HCT116 (cell line): ENCODE data around the gene TARS3. TPM values are rescaled to one million over a fixed set of nuclear protein-coding genes. Genes with fewer than 3 reads are reported as not detected.

Experiments
- ATAC-seq: fragments of 200-7000 bp; cut with Tn5 transposase; 2 replicates; pipeline ENCODE4 v1.9.1; 2020; ENCODE audit warnings: mild to moderate bottlenecking, moderate library complexity
- BruUV-seq: library from RNA; stranded (reverse); fragments of 400-500 nt; replicated peaks from 2 replicates; lab custom pipeline; 2021; lab: Mats Ljungman, UMichigan
- CTCF ChIA-PET: fragments of 300-600 bp; sonication (Branson Sonifier 250); formaldehyde crosslinking; loops from one replicate; lab custom pipeline; 2021; ENCODE audit warnings: antibody characterized with exemption; lab: Charles Lee
- POLR2A ChIA-PET: fragments of 300-600, 350-600 bp; sonication (Branson Sonifier 250); formaldehyde crosslinking; loops from one replicate; lab custom pipeline; 2021; ENCODE audit warnings: antibody characterized with exemption; lab: Charles Lee
- RAD21 ChIA-PET, 2 experiments: fragments of 300-600 bp; sonication (Branson Sonifier 250); formaldehyde crosslinking; loops; one replicate each; lab custom pipeline; 2023; ENCODE audit warnings: low total read pairs in 2 of 2; ENCODE audit not compliant: uncharacterized antibody in 2 of 2, unreplicated experiment in 2 of 2, low non-redundant PET in 1 of 2; lab: Charles Lee
- DNase-seq: peaks from one replicate; pipeline ENCODE4 v3.0.0-alpha.2; 2010; ENCODE audit warnings: low read depth, low spot score
- H2AFZ ChIP-seq: fragments of 200-600 bp; shearing (Covaris generic), sonication (generic); 2 replicates; pipeline ENCODE4 v1.6.1; 2017; ENCODE audit warnings: low read depth, mixed run types, mixed read lengths, antibody characterized with exemption, low read length; ENCODE audit not compliant: poor library complexity, severe bottlenecking
- H3K27ac ChIP-seq: 2 replicates; pipeline ENCODE4 v1.5.1; 2012; ENCODE audit warnings: low read depth, low read length
- H3K27me3 ChIP-seq: fragments of 200-600 bp; sonication (generic); 2 replicates; pipeline ENCODE4 v1.6.1; 2016; ENCODE audit warnings: mixed run types, low read length, mixed read lengths; ENCODE audit not compliant: insufficient read depth
- H3K36me3 ChIP-seq, 2 experiments: fragments of 200-500 bp in 1 of 2; fragments of 200-600 bp in 1 of 2; sonication (Bioruptor generic) in 1 of 2; sonication (generic) in 1 of 2; 2 replicates each; pipeline versions ENCODE4 v1.5.1 to v1.6.1; 2014 to 2016; ENCODE audit warnings: low read length in 2 of 2, inconsistent platforms in 1 of 2, mixed read lengths in 1 of 2, mixed run types in 1 of 2; ENCODE audit not compliant: insufficient read depth in 2 of 2, control insufficient read depth in 1 of 2
- H3K4me1 ChIP-seq, 2 experiments: fragments of 200-600 bp in 1 of 2; sonication (generic) in 1 of 2; 2 replicates each; pipeline versions ENCODE4 v1.5.1 to v1.6.1; 2012 to 2017; ENCODE audit warnings: low read length in 2 of 2, inconsistent platforms in 1 of 2, mild to moderate bottlenecking in 1 of 2, mixed read lengths in 1 of 2, mixed run types in 1 of 2, moderate library complexity in 1 of 2; ENCODE audit not compliant: insufficient read depth in 2 of 2, control insufficient read depth in 1 of 2
- H3K4me2 ChIP-seq: fragments of 200-600 bp; sonication (generic); 2 replicates; pipeline ENCODE4 v1.6.1; 2017; ENCODE audit warnings: mixed run types, low read length, mixed read lengths
- H3K4me3 ChIP-seq, 2 experiments: fragments of 200-600 bp in 1 of 2; sonication (generic) in 1 of 2; replicated peaks in 1 of 2; 2 replicates each; pipeline ENCODE4 v1.5.1; 2011 to 2016; ENCODE audit warnings: low read length in 2 of 2, control low read depth in 1 of 2, low read depth in 1 of 2, mild to moderate bottlenecking in 1 of 2, mixed read lengths in 1 of 2, mixed run types in 1 of 2
- H3K79me2 ChIP-seq: fragments of 200-600 bp; sonication (generic); 2 replicates; pipeline ENCODE4 v1.6.1; 2017; ENCODE audit warnings: mild to moderate bottlenecking, mixed run types, low read length, moderate library complexity, mixed read lengths; ENCODE audit not compliant: insufficient read depth
- H3K9ac ChIP-seq: fragments of 200-600 bp; sonication (generic); 2 replicates; pipeline ENCODE4 v1.6.1; 2016; ENCODE audit warnings: low read length, mixed read lengths
- H3K9me2 ChIP-seq: fragments of 200-600 bp; sonication (generic), shearing (Covaris generic); 2 replicates; pipeline ENCODE4 v1.6.1; 2017; ENCODE audit warnings: mixed run types, mild to moderate bottlenecking, moderate library complexity; ENCODE audit not compliant: insufficient read depth
- H3K9me3 ChIP-seq, 2 experiments: fragments of 200-500 bp in 1 of 2; fragments of 200-600 bp in 1 of 2; sonication (Bioruptor generic) in 1 of 2; sonication (generic) in 1 of 2; 2 replicates each; pipeline ENCODE4 v1.6.1; 2014 to 2017; ENCODE audit warnings: low read length in 2 of 2, mixed read lengths in 2 of 2, inconsistent platforms in 1 of 2, low read depth in 1 of 2, mild to moderate bottlenecking in 1 of 2, mixed run types in 1 of 2, moderate library complexity in 1 of 2; ENCODE audit not compliant: control insufficient read depth in 1 of 2, insufficient read depth in 1 of 2
- H4K20me1 ChIP-seq: fragments of 200-600 bp; sonication (generic), shearing (Covaris generic); 2 replicates; pipeline ENCODE4 v1.6.1; 2017; ENCODE audit warnings: mixed run types, mild to moderate bottlenecking, moderate library complexity; ENCODE audit not compliant: insufficient read depth
- CTCF ChIP-seq, 3 experiments: fragments of 200-600 bp in 1 of 3; sonication (generic) in 1 of 3; IDR thresholded peaks in 2 of 3; conservative IDR thresholded peaks in 1 of 3; 2 replicates each; pipeline ENCODE4 v1.5.1; 2012 to 2017; ENCODE audit warnings: low read depth in 2 of 3, low read length in 2 of 3, antibody characterized with exemption in 1 of 3, borderline replicate concordance in 1 of 3, control low read depth in 1 of 3, mild to moderate bottlenecking in 1 of 3, mixed read lengths in 1 of 3, mixed run types in 1 of 3, moderate library complexity in 1 of 3; ENCODE audit not compliant: insufficient read depth in 1 of 3
- EZH2 ChIP-seq: fragments of 200-600 bp; sonication (generic); IDR thresholded peaks from 2 replicates; pipeline ENCODE4 v1.6.1; 2017; ENCODE audit warnings: antibody characterized with exemption, mixed run types
- MAX ChIP-seq: IDR thresholded peaks from 2 replicates; pipeline ENCODE4 v1.6.1; 2012
- RAD21 ChIP-seq: IDR thresholded peaks from 2 replicates; pipeline ENCODE4 v1.6.1; 2012; ENCODE audit warnings: low read depth, mild to moderate bottlenecking
- YY1 ChIP-seq: IDR thresholded peaks from 2 replicates; pipeline ENCODE4 v1.6.1; 2011; ENCODE audit warnings: low read length, low read depth, moderate library complexity, mild to moderate bottlenecking; ENCODE audit not compliant: insufficient replicate concordance; ENCODE audit errors: extremely low read depth
- ZFX ChIP-seq: fragments of 450-650 bp; IDR thresholded peaks from 2 replicates; pipeline ENCODE4 v1.6.1; 2017
- ZNF274 ChIP-seq: fragments of 200-500 bp; sonication (Bioruptor generic); IDR thresholded peaks from 2 replicates; pipeline ENCODE4 v1.6.1; 2014; ENCODE audit warnings: mild to moderate bottlenecking, low read depth, low read length, inconsistent platforms
- intact Hi-C: fragments of 100-400 bp; cut with micrococcal nuclease; formaldehyde crosslinking; loops from 2 replicates; pipeline ENCODE4 v1.10.0; 2022
- total RNA-seq: library from RNA; stranded (reverse); gene quantifications from one replicate; pipeline ENCODE4 v1.2.1, GENCODE V29; 2021; ENCODE audit not compliant: unreplicated experiment
- TF ChIP-seq, protein P1 (sequence below): IDR thresholded peaks from 2 replicates; pipeline ENCODE4 v1.6.1; 2012

Gene TARS3
- total RNA-seq, 1 experiment from 2014 or later, result 11.1 TPM

GRCh38 chr15:101679806-101680205 lies 44.5 kb downstream of the TARS3 start:
- H4K20me1 ChIP-seq, result no peaks in the 10 kb centered on the region
- no peaks in the 10 kb centered on the region for H3K9me2 ChIP-seq
- ChIA-PET CTCF (no interaction called here), RAD21 (no interaction called here), POLR2A (no interaction called here)
- TF ChIP-seq, protein P1, sequence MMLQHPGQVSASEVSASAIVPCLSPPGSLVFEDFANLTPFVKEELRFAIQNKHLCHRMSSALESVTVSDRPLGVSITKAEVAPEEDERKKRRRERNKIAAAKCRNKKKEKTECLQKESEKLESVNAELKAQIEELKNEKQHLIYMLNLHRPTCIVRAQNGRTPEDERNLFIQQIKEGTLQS, result no peak
- no peak for TF ChIP-seq ZFX
- no peak for ATAC-seq
- H3K36me3 ChIP-seq, result peaks cover 0 to 4% of the 10 kb centered on the region in 2 experiments; a peak in 2 of 4 replicates
- no peaks in the 10 kb centered on the region for H3K79me2 ChIP-seq
- no peaks in the 10 kb centered on the region for H3K4me1 ChIP-seq
- no peak overlapping the region for H3K9ac ChIP-seq
- H2AFZ ChIP-seq, result no peak overlapping the region
- intact Hi-C loops, result no loop called here
- no peak overlapping the region for H3K4me3 ChIP-seq
- no peak for DNase-seq
- H3K27me3 ChIP-seq, result no peaks in the 10 kb centered on the region
- no TSS peak for BruUV-seq
- no peak overlapping the region for H3K4me2 ChIP-seq
- H3K9me3 ChIP-seq, result no peaks in the 10 kb centered on the region
- no peak overlapping the region for H3K27ac ChIP-seq

GRCh38 chr15:101676921-101677329 lies 47.3 kb downstream of the TARS3 start:
- BruUV-seq, result no TSS peak
- Histone ChIP-seq H2AFZ (no peak overlapping the region), H3K9me3 (no peaks in the 10 kb centered on the region), H3K27ac (no peak overlapping the region), H3K4me3 (no peak overlapping the region), H3K36me3 (no peaks in the 10 kb centered on the region; a peak in 1 of 4 replicates), H3K9ac (no peak overlapping the region), H4K20me1 (no peaks in the 10 kb centered on the region), H3K79me2 (no peaks in the 10 kb centered on the region), H3K27me3 (no peaks in the 10 kb centered on the region), H3K9me2 (no peaks in the 10 kb centered on the region), H3K4me2 (no peak overlapping the region), H3K4me1 (no peaks in the 10 kb centered on the region)
- ChIA-PET RAD21 (no interaction called here), CTCF (no interaction called here), POLR2A (no interaction called here)
- TF ChIP-seq MAX, result no peak
- no peak for TF ChIP-seq YY1
- TF ChIP-seq ZNF274, result no peak
- TF ChIP-seq CTCF (IDR thresholded peaks at IDR 0.05 in 2 of 3, conservative IDR thresholded peaks at IDR 0.05 in 1 of 3; ENCODE audit: borderline replicate concordance in 1 of 3, insufficient read depth in 1 of 3, low read depth in 2 of 3, low read length in 2 of 3), result no peak
- no peak for TF ChIP-seq RAD21
- no peak for TF ChIP-seq EZH2
- ATAC-seq, result no peak
- no peak for DNase-seq
- intact Hi-C loops, result no loop called here
